ENCODE measurements around the gene RSAD1.

DNA sequence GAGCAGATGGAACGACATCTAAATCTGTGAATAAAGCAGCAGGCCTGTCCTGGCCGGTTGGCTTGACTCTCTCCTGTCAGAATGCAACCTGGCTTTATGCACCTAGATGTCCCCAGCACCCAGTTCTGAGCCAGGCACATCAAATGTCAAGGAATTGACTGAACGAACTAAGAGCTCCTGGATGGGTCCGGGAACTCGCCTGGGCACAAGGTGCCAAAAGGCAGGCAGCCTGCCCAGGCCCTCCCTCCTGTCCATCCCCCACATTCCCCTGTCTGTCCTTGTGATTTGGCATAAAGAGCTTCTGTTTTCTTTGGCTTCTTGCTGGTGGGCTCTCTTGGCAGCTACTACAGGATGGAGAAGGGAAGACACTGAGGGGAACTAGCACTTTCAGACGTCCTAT is 4.1 kb upstream of the RSAD1 start:
- TF ChIP-seq, protein P1, sequence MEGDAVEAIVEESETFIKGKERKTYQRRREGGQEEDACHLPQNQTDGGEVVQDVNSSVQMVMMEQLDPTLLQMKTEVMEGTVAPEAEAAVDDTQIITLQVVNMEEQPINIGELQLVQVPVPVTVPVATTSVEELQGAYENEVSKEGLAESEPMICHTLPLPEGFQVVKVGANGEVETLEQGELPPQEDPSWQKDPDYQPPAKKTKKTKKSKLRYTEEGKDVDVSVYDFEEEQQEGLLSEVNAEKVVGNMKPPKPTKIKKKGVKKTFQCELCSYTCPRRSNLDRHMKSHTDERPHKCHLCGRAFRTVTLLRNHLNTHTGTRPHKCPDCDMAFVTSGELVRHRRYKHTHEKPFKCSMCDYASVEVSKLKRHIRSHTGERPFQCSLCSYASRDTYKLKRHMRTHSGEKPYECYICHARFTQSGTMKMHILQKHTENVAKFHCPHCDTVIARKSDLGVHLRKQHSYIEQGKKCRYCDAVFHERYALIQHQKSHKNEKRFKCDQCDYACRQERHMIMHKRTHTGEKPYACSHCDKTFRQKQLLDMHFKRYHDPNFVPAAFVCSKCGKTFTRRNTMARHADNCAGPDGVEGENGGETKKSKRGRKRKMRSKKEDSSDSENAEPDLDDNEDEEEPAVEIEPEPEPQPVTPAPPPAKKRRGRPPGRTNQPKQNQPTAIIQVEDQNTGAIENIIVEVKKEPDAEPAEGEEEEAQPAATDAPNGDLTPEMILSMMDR (IDR thresholded peaks at IDR 0.05): no peak
- no peak for TF ChIP-seq POLR2A (IDR thresholded peaks at IDR 0.05)

All from heart left ventricle (tissue), 13 donors.